ENCODE data around the gene UBE2G1.

GRCh38 chr17:4397840-4398239 is 31.4 kb upstream of the UBE2G1 start:
- TF ChIP-seq CTCF (IDR thresholded peaks at IDR 0.05) (no peak), FOSL2 (IDR thresholded peaks at IDR 0.05) (no peak), FOSL2 (CRISPR knock-in tag; IDR thresholded peaks at IDR 0.05) (no peak), MYC (IDR thresholded peaks at IDR 0.05; ENCODE audit: borderline replicate concordance, low read length) (no peak), RCOR1 (IDR thresholded peaks at IDR 0.05; ENCODE audit: low read depth, low read length) (no peak), FOSB (CRISPR knock-in tag; IDR thresholded peaks at IDR 0.05) (no peak), POLR2A (IDR thresholded peaks at IDR 0.05; ENCODE audit: low read length) (no peak), CHD2 (IDR thresholded peaks at IDR 0.05; ENCODE audit: low read length, partially characterized antibody) (no peak), CBX2 (IDR thresholded peaks at IDR 0.05; ENCODE audit: borderline replicate concordance, low read depth) (no peak)
